ENCODE results near the gene TTK. TPM values are rescaled to one million over a fixed set of nuclear protein-coding genes. Genes with fewer than 3 reads are reported as not detected.

Gene TTK
- total RNA-seq, 2 donors from 2014 or later = 4.3 to 16.4 TPM

- TF ChIP-seq POLR2A (IDR thresholded peaks at IDR 0.05) (no peak), POLR2AphosphoS5 (IDR thresholded peaks at IDR 0.05) (no peak), CTCF (IDR thresholded peaks at IDR 0.05) (no peak)
- Histone ChIP-seq H3K4me1 (replicated peaks) (no peaks in the 10 kb centered on the region), H3K27ac (no peak overlapping the region), H3K27me3 (replicated peaks; ENCODE audit: insufficient read depth) (no peaks in the 10 kb centered on the region), H3K4me3 (no peak overlapping the region), H3K36me3 (no peaks in the 10 kb centered on the region), H3K9me3 (no peaks in the 10 kb centered on the region)
- DNase-seq (ENCODE audit: low spot score) = no peak
- intact Hi-C loops (cut with DNase I) = no loop called here
- WGBS = 81% methylated on average over 1 of the region's 1 CpG
Measured at GRCh38 chr6:80077067-80077466, 72.6 kb downstream of the TTK start.

DNA sequence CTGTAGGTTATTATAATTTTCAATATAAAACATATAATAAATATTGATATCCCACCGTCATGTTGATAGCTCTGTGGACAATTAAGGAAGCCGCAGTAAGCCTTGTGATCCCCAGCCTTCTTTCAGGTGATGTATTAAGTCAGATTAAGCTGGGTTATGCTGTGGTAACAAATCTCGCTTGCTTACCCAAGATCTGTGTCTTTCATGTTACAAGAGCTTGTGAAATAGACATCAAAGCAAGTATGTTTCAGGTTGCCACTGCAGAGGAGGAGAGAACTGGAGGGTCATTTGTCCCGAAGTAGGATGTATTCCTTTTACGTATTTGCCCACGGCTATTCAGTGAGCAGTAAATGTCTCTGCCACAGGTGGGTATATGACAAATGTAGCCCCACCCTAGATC lies 84.2 kb downstream of the TTK start:
- Histone ChIP-seq H3K36me3 (no peaks in the 10 kb centered on the region), H3K4me1 (replicated peaks) (no peaks in the 10 kb centered on the region), H3K27ac (no peak overlapping the region), H3K4me3 (no peak overlapping the region), H3K27me3 (replicated peaks; ENCODE audit: insufficient read depth) (no peaks in the 10 kb centered on the region), H3K9me3 (no peaks in the 10 kb centered on the region)
- TF ChIP-seq CTCF (IDR thresholded peaks at IDR 0.05) = no peak
- TF ChIP-seq POLR2A (IDR thresholded peaks at IDR 0.05) = no peak
- TF ChIP-seq POLR2AphosphoS5 (IDR thresholded peaks at IDR 0.05) = no peak
- intact Hi-C loops (cut with DNase I) = no loop called here
- no peak for DNase-seq (ENCODE audit: low spot score)
- WGBS = 62% methylated on average over 6 of the region's 6 CpGs

DNA sequence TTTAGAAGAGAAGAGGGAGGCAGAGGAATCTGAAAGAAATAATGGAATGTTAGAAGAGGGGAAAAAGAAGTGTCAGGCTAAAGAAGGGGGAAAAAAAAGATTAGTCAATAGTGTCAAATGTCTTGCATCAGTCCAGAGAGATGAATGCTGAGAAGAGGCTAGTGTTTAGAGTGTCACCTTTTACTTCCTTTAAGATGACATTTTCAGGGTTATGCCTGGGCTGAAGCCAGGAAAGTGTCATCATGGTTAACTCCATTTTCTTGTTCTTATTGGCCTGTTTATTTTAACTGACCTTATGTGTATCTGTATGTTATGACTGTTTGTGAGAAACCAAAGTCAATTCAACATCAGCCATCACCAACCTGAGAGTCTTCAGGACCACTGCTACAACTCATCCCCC lies 87.1 kb downstream of the TTK start:
- Histone ChIP-seq H3K27ac (no peak overlapping the region), H3K4me3 (no peak overlapping the region), H3K4me1 (replicated peaks) (no peaks in the 10 kb centered on the region), H3K36me3 (no peaks in the 10 kb centered on the region), H3K27me3 (replicated peaks; ENCODE audit: insufficient read depth) (no peaks in the 10 kb centered on the region), H3K9me3 (no peaks in the 10 kb centered on the region)
- DNase-seq (ENCODE audit: low spot score) = no peak
- intact Hi-C loops (cut with DNase I) = loop anchor here (5.0 kb wide), 1 partner anchor 144 kb away; the partner anchor contains the start of gene ELOVL4
- TF ChIP-seq CTCF (IDR thresholded peaks at IDR 0.05) (no peak), POLR2A (IDR thresholded peaks at IDR 0.05) (no peak)

Other genes starting within 250 kb of the TTK start
- gene ELOVL4, start 57.1 kb upstream of the TTK start, total RNA-seq = 1 to 10 TPM; 5.8 TPM
- gene BCKDHB, start 102.0 kb downstream of the TTK start, total RNA-seq = 10 to 100 TPM; 19.0 to 33.0 TPM